Measurements from ENCODE around the gene FAM163B.

Gene FAM163B

DNA sequence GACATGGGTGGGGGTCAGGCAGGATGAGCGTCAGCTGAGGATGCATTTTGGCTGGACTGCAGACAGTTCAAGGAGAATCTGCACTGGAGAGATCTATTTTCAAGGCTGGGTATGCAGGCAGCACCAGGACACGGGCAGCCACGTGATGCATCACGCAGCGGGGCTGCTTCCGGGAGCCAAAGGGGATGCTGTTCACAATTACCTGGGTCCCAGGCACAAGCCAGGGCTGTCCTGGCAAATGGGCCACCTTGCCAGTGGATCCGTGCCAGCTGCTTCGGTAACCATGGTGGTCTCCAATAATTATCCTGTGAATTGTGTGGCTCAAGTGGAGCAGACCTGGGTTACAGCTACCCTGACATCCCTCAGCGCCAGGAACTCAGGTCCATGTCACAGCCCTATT is 44.4 kb upstream of the FAM163B start:
- DNase-seq (ENCODE audit: low read depth) = no peak
- H3K4me3 ChIP-seq (ENCODE audit: control insufficient read depth, low read depth, low read length) = no peak overlapping the region

DNA sequence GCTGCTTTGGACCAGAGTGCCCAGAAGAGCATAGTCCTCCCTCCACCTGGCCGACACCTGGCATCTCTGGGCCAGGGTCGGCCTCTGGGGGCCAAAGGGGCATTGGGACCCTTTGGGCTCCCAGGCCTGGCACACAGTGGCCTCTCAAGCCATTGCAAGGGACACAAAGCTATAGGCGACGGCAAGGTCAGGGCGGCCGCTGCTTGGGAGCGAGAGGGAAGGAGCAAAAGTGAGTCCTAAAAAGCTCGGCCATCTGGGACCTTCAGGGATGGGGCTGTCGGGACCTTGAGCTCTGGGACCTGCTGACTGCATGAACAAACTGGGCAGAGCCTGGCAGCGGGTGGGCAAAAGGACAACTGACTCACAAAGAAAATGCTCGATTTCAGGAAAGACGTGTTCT is 40.8 kb upstream of the FAM163B start:
- DNase-seq (ENCODE audit: low read depth) = no peak
- TF ChIP-seq, protein P1, sequence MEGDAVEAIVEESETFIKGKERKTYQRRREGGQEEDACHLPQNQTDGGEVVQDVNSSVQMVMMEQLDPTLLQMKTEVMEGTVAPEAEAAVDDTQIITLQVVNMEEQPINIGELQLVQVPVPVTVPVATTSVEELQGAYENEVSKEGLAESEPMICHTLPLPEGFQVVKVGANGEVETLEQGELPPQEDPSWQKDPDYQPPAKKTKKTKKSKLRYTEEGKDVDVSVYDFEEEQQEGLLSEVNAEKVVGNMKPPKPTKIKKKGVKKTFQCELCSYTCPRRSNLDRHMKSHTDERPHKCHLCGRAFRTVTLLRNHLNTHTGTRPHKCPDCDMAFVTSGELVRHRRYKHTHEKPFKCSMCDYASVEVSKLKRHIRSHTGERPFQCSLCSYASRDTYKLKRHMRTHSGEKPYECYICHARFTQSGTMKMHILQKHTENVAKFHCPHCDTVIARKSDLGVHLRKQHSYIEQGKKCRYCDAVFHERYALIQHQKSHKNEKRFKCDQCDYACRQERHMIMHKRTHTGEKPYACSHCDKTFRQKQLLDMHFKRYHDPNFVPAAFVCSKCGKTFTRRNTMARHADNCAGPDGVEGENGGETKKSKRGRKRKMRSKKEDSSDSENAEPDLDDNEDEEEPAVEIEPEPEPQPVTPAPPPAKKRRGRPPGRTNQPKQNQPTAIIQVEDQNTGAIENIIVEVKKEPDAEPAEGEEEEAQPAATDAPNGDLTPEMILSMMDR (IDR thresholded peaks at IDR 0.05; ENCODE audit: control insufficient read depth, insufficient read depth, low read depth, low read length, missing control alignments) = no peak

More for the DNA sequence above, 44.4 kb upstream of the FAM163B start:
- TF ChIP-seq, protein P1 (IDR thresholded peaks at IDR 0.05; ENCODE audit: control insufficient read depth, insufficient read depth, low read depth, low read length, missing control alignments) = no peak

DNA sequence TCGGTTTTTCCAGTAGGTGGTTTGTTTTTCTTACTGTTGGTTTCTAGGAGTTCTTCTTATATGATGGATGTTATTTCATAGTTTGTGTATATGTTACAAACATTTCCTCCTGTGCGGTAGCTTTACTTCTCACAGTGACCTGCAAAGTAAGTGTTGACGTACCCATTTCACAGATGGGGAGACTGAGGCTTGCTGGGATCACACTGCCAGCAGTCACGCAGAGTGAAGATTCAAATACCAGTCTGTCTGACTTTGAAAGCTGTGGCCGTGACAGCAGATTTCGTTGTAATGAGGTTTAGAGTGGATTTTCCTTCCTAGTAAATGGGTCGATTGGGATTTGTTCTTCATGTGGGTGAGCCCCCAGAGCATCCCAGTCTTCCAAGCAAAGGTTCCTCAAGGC is 40.0 kb upstream of the FAM163B start:
- DNase-seq (ENCODE audit: low read depth) = no peak
- TF ChIP-seq, protein P1 (IDR thresholded peaks at IDR 0.05; ENCODE audit: control insufficient read depth, insufficient read depth, low read depth, low read length, missing control alignments) = no peak

More for the DNA sequence above, 40.8 kb upstream of the FAM163B start:
- no peak overlapping the region for H3K4me3 ChIP-seq (ENCODE audit: control insufficient read depth, low read depth, low read length)

DNA sequence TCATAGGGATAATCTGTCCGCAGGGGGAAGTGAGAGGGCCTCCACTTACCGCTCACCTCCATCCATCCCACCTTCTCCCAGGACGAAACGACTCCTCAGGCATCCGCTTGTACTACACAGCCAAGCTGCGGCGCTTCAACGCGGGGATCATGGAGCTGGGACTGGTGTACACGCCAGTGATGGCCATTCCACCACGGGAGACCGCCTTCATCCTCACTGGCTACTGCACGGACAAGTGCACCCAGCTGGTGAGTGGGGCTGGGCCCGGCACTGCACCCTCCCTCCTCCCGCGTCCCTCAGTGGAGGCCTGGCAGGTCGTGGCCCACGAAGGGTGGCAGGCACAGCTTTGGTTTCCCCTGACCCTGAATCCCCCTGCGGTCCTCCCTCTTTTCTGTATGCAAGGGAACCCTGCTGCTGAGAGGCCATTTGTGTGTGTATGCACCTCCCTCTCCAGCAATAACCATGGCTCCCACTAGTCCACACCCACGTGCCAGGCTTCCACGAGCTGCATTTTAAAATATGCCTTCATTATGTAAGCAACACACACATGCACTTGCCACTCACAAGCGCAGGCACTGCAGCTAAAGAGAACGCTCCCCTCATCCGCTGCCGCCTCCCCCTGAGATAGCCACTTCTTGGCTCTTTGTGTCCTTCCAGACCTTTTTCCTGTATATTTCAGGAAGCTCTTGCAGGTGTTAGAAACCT is 38.7 kb upstream of the FAM163B start:
- no peak for DNase-seq (ENCODE audit: low read depth)
- H3K4me3 ChIP-seq (ENCODE audit: control insufficient read depth, low read depth, low read length) = no peak overlapping the region
- TF ChIP-seq, protein P1 (IDR thresholded peaks at IDR 0.05; ENCODE audit: control insufficient read depth, insufficient read depth, low read depth, low read length, missing control alignments) = no peak

More for the DNA sequence above, 40.0 kb upstream of the FAM163B start:
- no peak overlapping the region for H3K4me3 ChIP-seq (ENCODE audit: control insufficient read depth, low read depth, low read length)

DNA sequence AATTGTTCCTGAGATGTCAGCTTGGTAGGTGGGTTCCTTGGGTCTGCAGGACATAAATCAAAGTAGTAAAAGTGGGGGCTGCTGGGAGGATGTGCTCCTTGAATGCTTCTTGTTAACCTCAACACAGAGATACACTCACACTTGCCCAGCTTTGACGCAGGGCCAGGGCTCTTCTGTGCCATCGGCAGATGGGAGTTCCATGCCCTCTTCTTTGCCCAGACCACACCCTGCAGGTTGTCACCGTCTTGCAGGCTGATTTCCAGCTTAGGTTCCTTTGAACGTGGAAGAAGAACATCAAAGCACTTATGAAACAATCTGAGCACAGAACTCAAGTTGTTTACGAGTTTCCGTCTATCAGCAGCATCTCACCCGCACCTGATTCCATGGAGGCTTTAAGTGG is 38.0 kb upstream of the FAM163B start:
- H3K4me3 ChIP-seq (ENCODE audit: control insufficient read depth, low read depth, low read length) = no peak overlapping the region
- TF ChIP-seq, protein P1 (IDR thresholded peaks at IDR 0.05; ENCODE audit: control insufficient read depth, insufficient read depth, low read depth, low read length, missing control alignments) = no peak
- DNase-seq (ENCODE audit: low read depth) = no peak

DNA sequence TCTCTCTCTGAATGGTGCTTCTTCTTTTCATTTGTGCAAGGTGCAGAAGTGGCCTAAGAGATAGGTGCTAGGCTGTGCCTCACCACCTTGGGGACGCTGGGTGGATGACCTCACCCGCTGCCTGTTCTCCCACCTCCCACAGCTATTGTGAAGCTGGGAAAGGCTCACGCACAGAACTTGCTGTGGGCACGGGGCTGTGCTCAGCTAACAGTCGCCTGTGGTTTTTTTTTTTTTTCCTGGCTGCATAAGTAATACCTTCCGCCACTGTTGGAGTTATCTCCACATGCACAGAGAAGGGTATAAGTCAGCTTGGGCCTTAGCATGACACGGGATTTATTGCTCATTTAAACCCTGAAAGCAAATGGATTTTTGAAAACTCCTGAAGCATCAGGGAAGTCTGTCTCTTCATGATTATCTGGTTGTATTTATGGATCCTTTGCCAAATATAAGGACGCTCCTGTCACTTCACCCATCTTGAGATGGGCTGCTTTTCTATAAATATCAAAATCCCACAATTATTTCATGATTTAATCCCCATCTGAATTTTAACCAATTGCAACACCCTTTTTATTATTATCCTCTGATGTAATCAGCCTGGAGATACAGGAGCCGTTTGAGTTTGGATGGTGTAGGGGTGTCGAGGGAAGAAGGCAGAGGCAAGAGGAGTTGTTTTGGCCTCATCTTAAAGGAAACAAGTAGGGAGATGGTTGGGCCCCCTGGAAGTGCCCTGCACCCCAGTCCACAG is 36.0 kb upstream of the FAM163B start:
- no peak for DNase-seq (ENCODE audit: low read depth)
- no peak overlapping the region for H3K4me3 ChIP-seq (ENCODE audit: control insufficient read depth, low read depth, low read length)
- TF ChIP-seq, protein P1 (IDR thresholded peaks at IDR 0.05; ENCODE audit: control insufficient read depth, insufficient read depth, low read depth, low read length, missing control alignments) = no peak
